Measurements from ENCODE around the gene GDA. TPM values are rescaled to one million over a fixed set of nuclear protein-coding genes. Genes with fewer than 3 reads are reported as not detected.
A peak's percentile ranks its signal among the peaks of the same experiment; 100 is the strongest.

Gene GDA
- 0.52 TPM for total RNA-seq

DNA sequence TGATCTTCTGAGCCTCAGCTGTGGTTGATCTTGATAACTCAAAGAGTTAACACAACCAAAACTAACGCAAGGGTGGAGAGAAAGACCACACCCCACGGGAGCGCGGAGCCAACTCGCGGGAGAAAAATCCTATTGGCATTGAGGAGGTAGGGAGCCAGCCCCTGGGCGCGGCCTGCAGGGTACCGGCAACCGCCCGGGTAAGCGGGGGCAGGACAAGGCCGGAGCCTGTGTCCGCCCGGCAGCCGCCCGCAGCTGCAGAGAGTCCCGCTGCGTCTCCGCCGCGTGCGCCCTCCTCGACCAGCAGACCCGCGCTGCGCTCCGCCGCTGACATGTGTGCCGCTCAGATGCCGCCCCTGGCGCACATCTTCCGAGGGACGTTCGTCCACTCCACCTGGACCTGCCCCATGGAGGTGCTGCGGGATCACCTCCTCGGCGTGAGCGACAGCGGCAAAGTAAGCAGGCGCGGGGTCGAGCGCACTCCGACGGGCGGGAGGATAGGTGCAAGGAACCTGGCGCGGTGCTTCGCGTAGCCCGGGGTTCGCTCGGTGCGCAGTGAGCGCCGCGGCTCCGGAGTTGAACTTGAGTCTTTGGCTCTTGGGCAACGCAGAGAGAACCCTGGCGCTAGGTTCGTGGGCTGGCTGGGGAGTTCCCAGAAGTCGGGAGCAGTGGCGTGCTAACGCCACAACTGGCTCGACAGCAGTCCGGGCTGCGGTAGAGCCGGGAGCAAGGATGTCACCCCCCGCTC, at the start of gene GDA:
Gene GDA (plus strand): TSS at position 210 of the 745 bp plus-strand sequence. CDS start 120 bp downstream, at position 330.
- peak; percentile 28 for ATAC-seq

DNA sequence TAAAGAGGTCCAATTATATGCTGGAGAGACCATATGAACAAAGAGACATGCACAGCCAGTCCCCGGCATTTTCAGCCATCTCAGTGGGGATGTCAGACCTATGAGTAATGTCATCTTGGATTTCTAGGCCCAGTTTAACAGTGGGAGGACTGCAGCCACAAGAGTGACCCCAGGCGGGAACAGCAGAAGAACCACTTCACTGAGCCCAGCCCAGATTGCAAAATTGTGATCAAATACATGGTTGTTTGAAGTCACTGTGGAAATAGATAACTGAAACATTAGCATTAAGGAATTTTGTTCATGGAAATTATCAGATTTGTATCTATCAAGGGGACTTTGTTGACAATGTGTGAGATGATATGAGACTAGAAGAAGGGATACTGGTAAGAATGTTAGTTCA, 46.7 kb upstream of the GDA start:
- ATAC-seq, result no peak

DNA sequence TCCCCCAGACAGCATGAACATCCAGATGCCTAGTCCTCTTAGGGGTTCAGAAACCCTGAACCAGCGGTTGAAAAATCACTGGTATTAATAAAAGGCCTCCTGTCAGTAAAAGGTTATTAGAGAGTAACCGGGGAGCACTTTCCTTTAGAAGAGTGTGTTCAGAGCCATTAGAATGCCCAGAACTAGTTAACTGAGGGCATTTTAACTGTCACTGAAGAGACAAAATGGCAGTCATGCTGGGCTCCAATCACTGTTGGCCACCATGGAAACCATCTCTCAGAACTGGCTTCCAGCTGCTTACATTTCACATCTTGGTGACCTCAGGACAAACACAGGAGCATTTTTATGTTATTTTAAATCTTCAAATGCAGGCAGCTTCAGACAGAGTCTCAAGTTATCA, 36.2 kb upstream of the GDA start:
- no peak for ATAC-seq

DNA sequence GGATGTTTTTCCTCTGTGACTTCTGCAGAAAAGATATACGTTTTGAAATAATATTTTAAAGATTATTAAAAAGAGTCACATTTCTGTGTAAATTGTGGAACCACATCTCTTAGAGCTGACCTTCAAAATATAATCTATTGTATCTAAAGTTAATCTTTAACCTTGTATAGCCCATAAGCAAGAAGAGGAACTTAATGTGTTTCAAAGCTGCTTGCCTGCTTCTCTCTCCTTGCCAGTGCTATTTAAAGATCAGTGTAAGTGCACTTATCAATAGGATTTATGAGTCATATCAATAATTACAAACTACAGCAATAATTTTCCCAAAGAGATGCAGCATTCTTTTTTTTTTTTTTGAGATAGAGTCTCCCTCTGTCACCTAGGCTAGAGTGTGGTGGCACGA, 29.4 kb upstream of the GDA start:
- ATAC-seq, result no peak

DNA sequence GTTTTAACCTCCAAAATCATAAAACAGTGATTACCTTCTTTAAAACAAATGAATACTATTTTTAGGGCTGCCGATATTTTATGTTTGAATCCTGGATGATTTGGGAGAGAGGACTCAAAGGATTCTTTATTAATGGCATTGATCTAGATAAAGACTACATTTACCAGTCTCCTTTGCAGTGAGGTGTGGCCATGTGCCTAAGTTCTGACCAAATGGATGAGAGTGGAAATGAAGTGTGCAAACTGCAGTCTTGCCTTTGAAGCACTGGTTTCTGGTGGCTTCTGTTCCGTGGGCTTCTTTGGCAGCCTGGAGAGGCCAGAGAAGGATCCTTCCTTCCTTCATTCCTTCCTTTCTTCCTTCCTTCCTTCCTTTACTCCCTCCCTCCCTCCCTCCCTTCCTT, 24.3 kb upstream of the GDA start:
- no peak for ATAC-seq

DNA sequence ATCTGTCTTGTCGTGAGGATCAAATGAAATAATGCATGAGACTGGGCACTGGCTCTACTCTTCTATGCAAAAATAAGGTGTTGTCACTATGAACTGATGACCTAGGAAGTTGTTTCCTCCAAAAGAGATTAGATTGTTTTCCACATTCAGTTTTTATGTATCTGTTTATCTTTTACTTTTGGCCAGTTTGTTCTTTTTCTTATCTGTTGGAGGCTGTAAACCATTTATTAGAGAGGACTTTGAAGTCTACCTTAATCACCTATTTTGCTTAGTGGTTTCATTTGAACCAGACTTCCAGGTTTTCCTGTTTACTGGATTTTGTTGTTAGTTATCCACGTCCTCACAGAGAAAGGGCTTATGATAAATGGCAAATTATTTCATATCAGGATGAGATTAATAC, 21.5 kb upstream of the GDA start:
- no peak for ATAC-seq

DNA sequence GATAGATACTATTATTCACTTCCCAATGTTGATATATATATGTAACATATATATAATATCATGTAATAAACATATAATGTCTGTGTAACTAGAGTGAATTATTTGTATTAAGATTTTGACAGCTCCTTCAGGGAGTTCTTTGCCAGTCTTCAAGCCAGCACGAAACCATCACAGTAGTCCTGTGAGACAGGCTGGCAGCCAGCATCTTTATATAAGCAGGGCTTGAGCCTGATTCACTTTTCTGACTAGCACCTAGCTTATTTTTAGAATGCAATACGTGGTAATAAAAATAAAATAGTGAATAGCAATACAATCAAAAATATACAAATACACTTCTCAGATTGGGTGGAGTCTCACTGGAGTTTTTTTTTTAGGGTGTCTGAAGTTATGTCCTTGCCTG, 20.7 kb upstream of the GDA start:
- no peak for ATAC-seq

DNA sequence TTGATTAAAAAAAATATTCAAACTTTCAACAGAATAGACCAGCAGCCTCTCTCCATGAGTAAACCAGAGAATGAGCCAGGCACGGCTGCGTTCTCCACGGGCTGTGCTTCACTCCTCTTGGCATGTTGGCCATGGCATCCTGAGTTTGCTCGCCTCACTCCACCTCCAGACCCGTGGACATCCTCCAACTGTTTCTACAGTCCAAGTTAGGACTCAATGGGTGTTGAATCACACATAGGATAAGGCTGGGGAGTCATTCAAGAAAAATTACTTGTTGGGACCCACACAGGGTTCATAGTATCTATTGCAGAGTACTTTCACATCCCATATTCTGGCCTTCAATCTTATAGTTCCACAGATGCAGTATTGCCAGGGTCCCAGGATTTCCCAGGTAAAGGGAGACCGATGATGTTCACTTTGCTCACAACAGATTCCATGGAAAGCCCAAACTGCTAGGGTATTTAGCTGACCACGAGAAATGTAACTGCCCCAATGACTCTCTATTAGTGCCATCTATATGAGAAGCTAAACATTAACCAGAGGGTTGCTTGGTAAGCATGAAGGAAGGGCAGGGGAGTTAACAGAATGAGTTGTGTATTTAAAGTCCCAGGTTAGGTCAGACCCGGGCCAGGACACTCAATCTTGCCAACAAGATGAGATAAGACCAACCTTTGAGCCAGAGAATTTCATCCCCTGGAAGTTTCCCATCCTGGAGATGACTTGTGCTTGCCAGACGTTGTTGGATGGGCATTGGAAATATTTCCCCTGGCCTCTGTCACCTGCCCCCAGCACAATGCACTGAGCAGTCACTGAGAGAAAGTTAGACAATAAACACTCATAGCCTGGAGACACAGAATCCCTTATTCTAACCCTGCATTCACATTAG, 19.7 kb upstream of the GDA start:
- no peak for ATAC-seq

DNA sequence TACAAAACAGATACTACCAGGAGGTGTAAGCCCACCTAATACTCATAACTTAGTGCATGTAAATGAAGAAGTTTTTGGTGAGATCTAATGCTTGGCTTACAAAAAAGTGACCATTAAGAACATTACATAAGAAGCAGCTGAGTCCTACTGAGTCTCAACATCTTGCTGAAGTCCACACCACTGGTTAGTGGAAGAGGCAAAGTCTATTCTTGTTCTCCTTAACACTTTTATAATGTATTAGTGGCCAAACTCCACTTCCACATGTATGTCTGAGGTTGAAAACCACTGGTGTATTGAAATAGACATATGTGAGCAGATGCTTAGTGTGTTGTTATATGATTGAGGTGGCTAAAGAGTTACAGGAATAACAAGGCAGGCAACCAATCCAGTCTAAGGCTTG, 18.9 kb upstream of the GDA start:
- no peak for ATAC-seq

DNA sequence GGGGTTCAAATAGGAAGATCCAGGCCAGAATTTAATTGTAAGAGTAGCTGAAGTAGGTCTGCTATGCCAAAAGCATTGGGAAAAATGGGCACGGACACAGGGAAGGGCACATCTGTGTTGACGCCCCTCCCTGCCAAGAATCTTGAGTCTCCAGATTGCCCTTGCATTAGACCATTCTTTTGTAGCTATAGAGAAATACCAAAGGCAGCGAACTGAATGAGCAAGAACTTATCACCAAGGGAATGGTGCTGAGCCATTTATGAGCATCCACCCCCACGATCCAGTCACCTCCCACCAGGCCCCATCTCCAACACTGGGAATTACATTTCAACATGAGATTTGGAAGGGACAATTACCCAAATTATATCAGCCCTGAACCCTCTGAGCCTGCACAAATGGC, 18.0 kb upstream of the GDA start:
- ATAC-seq, result no peak

DNA sequence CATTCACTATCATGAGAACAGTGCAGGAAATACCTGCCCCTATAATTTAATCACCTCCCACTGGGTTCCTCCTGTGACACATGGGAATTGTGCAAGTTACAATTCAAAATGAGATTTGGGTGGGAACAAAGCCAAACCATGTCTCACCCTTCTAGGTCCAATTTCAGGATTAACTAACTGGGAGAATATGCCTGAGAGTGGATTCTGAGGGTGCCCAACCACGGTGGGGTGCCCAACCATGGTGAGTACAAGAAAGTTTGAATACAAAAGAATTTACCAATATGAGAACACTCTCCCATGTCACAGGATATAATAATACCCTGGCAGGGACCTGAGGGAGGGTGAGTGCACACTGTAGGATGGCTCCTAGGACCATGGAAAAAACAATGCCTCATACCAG, 17.2 kb upstream of the GDA start:
- ATAC-seq, result peak; percentile 49

DNA sequence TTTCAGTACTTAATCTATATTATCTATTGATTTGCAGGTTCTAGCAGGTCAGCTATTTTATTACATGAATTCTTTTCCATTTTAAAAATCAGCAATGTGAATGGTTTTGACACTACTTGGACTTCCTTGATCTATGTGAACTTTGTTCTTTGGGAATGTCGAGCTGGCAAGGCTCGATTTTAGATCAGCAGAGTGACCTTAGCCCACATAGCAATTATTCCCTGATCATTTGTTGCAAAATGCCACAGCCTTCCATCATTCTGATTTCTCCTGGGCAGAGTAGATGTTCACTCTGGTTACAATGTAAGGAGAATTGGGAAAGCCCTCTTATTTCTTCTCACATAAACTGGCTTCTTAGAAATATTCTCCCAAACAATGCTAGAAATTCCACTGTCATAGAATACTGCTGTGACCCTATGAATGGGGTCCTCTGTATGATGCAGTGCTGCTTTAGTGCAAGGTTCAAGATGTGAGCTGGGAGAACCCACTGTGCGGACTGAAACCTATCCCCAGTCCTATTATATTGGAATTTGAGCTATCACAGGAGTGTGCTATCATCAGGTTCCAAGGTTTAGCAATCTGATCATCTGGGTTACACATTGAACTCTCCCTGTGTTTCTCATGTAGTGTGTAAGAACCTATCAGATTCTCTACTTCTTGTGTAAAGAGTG, 15.7 kb upstream of the GDA start:
- no peak for ATAC-seq

DNA sequence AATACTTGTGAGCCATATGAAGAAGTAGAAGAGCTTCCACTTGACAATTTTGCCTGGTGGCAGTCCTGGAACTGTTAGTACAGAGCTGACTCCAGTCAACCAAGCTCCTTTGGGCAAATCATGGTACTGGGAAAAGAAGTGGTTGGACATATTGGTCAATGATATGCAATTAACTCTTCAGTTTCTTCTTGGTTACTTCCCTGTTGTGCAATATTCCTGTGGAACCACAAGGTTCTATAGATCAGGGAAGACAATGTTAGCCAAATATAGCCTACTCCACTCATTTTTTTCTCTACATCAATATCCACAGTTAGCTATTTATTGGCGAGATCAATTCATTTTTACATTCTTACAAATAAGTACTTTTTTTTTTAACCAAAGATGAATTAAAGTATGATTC, 14.4 kb upstream of the GDA start:
- no peak for ATAC-seq

DNA sequence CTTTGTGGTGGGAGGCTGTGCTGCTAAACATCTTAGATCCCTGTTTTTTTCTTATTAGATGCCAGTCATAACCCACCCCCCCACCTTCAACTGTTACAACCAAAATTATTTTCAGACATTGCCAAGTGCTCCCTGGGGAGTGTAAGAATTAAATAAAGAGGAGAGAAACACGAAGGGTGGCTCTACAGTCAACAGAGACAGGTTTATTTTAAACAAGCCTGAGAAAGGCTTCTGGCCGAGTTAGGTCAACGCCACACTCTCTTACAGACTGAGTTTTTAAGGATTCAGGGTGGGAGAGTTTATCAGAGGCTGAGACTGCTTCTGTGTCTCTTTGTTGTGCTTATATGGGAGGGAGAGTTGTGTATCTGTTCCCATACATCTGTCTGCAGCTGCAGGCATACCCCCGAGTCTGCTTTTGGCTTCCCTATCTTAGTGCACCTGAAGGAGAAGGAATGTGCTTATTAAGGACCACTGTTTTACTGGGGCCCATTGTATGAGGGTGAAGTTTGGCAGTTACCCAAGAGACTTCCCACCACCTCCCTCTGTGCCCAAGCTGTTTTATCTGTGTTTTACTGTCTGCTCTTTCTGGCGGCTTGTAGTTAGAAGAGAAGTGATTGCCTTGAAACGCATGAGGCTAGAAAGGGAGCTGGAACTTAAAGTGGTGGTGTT, 11.4 kb upstream of the GDA start:
- ATAC-seq, result no peak

DNA sequence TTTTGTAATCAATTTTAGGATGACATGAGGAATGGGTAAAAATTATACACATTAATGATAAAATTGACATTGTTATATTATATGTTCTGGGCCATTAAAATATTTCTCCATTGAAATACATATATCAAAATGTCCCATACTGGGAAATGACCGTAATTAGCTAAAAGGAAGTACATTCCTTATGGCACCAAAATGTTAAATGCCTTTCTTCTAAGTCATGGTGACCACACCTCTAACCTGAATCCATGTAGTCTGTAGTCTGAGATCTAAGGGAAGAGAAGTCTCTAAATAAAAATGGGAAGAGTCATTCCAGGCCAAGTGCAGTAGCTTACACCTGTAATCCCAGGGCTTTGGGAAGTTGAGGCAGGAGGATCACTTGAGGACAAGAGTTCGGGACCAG, 10.0 kb upstream of the GDA start:
- no peak for ATAC-seq

DNA sequence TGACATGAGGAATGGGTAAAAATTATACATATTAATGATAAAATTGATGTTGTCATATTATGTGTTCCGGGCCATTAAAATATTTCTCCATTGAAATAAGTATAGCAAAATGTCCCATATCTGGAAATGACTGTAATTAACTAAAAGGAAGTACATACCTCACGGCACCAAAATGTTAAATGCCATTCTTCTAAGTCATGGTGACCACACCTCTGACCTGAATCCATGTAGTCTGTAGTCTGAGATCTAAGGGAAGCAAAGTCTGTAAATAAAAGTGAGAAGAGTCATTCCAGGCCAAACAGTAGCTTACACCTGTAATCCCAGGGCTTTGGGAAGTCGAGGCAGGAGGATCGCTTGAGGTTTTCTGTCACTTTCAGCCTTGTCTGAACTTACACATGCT, 8.7 kb upstream of the GDA start:
- ATAC-seq, result peak; percentile 71

DNA sequence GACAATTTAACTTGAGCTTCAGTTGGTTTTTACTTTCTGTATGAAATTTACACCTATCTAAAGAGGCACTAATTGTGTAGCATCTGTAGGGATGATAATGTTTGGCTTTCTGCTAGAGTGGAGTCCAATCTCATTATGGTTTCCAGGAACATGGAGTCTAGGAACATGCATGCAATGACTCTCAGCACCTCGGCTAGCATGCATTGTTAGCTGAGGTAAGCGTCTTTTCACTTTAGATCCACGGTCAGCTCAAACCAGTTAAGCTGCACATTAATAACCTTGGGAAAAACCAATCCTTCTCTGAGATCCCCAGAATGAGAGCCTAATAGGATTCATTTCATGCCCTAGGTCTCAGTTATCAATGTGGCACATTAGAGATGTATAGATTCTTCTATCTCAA, 7.8 kb upstream of the GDA start:
- ATAC-seq, result no peak

DNA sequence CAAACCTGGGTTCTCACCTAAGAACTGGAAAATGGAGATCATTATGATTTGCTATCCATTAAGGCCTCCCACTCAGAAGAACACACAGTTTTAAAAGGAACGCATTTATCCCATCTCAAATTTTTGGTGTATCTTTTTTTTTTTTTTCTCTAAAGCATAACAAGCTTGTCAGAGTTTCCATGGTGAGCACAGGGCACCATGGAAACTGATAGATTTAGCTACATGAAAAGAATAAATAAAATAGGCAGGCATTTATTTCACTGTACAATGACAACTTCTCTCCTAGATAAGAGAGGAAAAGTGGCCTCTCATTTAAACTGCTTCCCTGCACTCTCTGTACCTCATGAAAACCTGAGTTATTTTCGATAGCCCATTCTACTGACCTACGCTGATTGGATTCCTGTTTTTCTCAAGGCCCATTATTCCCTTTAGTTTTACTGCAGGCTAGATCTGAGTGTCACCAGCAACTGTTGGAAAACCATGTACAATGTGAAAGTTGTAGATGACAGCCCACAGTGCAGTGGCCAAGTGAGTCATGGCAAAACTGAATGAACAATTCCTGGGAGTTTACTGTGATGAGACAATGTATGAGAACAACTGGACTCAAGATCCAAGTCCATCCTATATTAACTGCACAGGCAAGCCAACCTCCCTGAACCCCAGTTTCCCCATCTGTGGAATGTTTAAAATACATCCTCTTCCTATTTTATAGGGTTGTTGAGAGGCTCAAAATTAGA, 4.3 kb upstream of the GDA start:
- no peak for ATAC-seq

DNA sequence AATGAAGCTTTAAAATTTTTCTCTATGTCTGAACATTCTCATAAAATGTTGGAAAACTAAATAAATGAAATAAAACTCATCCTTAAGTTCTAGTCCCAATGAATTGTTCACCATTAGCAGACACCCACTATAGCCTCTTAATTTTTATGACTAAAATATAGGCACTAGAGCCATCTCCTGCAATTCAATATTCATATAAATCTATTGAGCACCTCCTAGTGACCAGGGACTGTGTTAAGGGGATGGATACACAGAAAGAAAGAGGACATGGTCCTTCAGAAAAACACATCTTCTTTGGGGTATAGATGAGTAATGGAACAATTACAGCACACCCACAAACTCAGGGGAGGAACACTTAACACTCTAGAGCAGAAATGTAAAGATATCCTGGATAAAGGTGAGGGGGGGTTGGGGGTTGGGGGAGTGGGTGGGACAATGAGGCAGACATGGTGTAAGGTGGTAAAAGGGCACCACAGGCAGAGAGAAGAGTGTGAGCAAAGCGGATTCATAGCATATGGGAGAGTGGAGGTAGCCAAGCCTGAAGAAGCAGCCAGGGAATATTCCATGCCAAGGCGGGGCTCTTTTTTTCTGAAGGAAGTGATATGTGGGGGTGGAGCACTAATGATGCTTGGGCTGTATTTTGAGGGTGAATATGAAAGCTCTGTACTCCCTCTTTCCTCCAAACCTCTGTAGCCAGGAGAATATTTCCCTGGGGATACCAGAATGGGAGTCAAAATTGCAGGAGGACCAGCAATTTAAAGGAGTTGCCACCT, 3.3 kb upstream of the GDA start:
- no peak for ATAC-seq

DNA sequence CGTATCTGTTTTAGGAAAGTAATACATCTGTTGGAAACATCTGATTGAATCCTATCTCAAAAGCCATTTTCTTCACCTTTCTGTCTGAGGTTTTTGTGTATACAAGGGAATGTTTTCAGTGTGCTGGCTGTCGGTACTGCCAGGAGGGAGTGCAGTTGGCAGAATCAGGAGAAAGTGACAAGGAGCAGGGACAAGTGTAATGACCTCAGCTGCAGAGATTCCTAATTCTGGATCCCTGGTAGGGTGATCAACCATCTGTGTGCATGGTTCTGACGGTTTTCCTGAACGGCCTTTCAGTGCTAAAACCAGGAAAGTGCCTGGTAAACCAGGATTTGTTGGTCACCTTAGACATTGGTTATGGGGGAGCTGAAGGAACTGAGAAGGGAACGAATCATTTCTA, 1.6 kb upstream of the GDA start:
- no peak for ATAC-seq

DNA sequence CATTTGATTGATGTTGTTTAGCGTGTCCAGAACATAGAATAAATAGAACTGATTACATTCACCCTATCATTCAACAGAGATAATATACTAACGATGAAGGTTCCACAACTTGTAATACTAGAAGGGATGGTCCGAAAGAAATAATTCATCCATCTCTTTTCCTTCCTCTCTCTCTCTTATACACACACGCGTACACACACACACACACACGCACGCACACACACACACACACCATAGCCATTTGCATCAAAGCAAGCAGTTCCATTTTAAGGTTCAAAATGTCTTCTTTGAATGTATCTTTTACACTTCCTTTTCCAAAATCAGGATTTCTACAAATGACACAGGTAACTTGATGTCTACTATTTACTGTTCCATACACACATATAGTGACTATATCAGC, 887 bp downstream of the GDA start:
- no peak for ATAC-seq

DNA sequence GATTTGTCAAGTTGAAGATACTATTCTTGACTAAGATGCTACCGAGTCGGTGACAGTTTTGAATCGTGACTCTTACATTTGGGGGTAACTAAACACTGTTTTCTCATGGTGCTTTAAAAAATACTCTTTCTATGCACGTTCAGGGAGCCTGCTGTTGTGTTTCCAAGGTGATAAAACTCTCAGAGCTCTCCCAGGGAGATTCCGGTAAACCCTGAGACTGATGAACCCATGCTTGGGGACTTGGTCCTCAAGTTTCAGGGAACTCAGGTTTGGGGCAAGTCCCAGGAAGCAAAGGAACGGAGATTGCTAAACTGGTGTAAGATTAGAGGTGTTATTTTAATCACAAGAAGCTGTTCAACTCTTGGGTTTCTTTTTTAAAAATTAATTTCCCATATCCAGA, 1.4 kb downstream of the GDA start:
- ATAC-seq, result no peak

Data from esophagus mucosa (tissue), 1 donor.